HepG2 (cell line): ENCODE results near the gene ESRRB. TPM values are rescaled to one million over a fixed set of nuclear protein-coding genes. Genes with fewer than 3 reads are reported as not detected.

Experiments used
- polyA plus RNA-seq, 8 experiments: library from polyadenylated mRNA; depleted of rRNA in 3 of 8; stranded (reverse) in 7 of 8; unstranded in 1 of 8; fragments of >200 nt; fragmentation: Illumina TruSeq in 4 of 8; extraction: Trizol in 4 of 8; gene quantifications; 2 replicates each; pipeline versions ENCODE4 v1.2.1 to v1.2.3, GENCODE V29; 2011 to 2016; ENCODE audit warnings: low read depth in 4 of 8, missing spikeins in 1 of 8, mixed read lengths in 1 of 8; ENCODE audit not compliant: insufficient read depth in 1 of 8
- total RNA-seq, 5 experiments: library from RNA; depleted of rRNA; stranded (reverse); fragments of >200 nt; fragmentation: Illumina TruSeq; extraction: Trizol; gene quantifications; 2 replicates each; pipeline ENCODE4 v1.2.3, GENCODE V29; 2016; ENCODE audit warnings: low read depth in 1 of 5

The ESRRB gene
- total and polyA plus RNA-seq, 2 of the 13 experiments (the other 11 are each of a cell fraction or from before 2014, with no cell fraction given) = 0.04 to 0.33 TPM

Other genes starting within 250 kb of the ESRRB start
- gene GPATCH2L, start 224.2 kb upstream of the ESRRB start, total RNA-seq (2016; rRNA removed; fragmentation: Illumina TruSeq; extraction: Trizol) = 29.0 and 35.5 TPM in 2 replicates
- 14.2 and 14.4 TPM in 2 replicates for gene GPATCH2L, start 224.2 kb upstream of the ESRRB start, polyA plus RNA-seq (2011; rRNA removed)